Upper lobe of right lung (tissue), 1 donor: ENCODE data around the gene FAM53A. TPM values are rescaled to one million over a fixed set of nuclear protein-coding genes. Genes with fewer than 3 reads are reported as not detected.

Experiments
- ATAC-seq: fragments of 200-7000 bp; cut with Tn5 transposase; one replicate; pipeline ENCODE4 v1.9.1; 2020; ENCODE audit warnings: mild to moderate bottlenecking, moderate library complexity
- DNase-seq: peaks from one replicate; pipeline ENCODE4 v3.0.0-alpha.2; 2020
- H3K27ac ChIP-seq: fragments of 200-600 bp; one replicate; pipeline ENCODE4 v1.8.0; 2022
- H3K27me3 ChIP-seq: fragments of 200-600 bp; one replicate; pipeline ENCODE4 v1.8.0; 2022; ENCODE audit warnings: mild to moderate bottlenecking
- H3K36me3 ChIP-seq: fragments of 200-600 bp; one replicate; pipeline ENCODE4 v1.8.0; 2022
- H3K4me1 ChIP-seq: fragments of 200-600 bp; one replicate; pipeline ENCODE4 v1.8.0; 2022
- H3K4me3 ChIP-seq: fragments of 200-600 bp; one replicate; pipeline ENCODE4 v1.8.0; 2022; ENCODE audit warnings: mild to moderate bottlenecking
- H3K9me3 ChIP-seq: fragments of 200-600 bp; one replicate; pipeline ENCODE4 v1.8.0; 2022
- CTCF ChIP-seq: fragments of 200-600 bp; IDR thresholded peaks from one replicate; pipeline ENCODE4 v1.8.0; 2022; ENCODE audit warnings: antibody characterized with exemption
- intact Hi-C: fragments of 100-400 bp; cut with DNase I; formaldehyde crosslinking; loops from one replicate; pipeline ENCODE4 v1.11.0; 2022
- total RNA-seq: library from RNA; stranded (reverse); fragmentation: NEBNext Ultra II Directional; extraction: Animal tissue kit (Norgen Biotek cat#: 25700); gene quantifications from one replicate; pipeline ENCODE4 v1.2.1, GENCODE V29; 2021
- donor health status: DM: no; HTN: yes; CAD: no; lungs with severe emphysema.

The FAM53A gene
- total RNA-seq, 1 donor from 2014 or later: 2.8 TPM

GRCh38 chr4:1599491-1600210 lies 84.5 kb downstream of the FAM53A start:
- Histone ChIP-seq H3K27me3 (no peaks in the 10 kb centered on the region), H3K9me3 (no peaks in the 10 kb centered on the region), H3K27ac (no peak overlapping the region), H3K36me3 (no peaks in the 10 kb centered on the region), H3K4me1 (no peaks in the 10 kb centered on the region), H3K4me3 (no peak overlapping the region)
- DNase-seq: peak; percentile 54
- intact Hi-C loops: no loop called here
- no peak for ATAC-seq
- TF ChIP-seq CTCF: no peak

GRCh38 chr4:1599026-1599481 lies 85.1 kb downstream of the FAM53A start:
- intact Hi-C loops: no loop called here
- Histone ChIP-seq H3K27me3 (peaks cover 5% of the 10 kb centered on the region), H3K4me3 (no peak overlapping the region), H3K36me3 (no peaks in the 10 kb centered on the region), H3K4me1 (no peaks in the 10 kb centered on the region), H3K9me3 (no peaks in the 10 kb centered on the region), H3K27ac (no peak overlapping the region)
- peak; percentile 15 for ATAC-seq
- TF ChIP-seq CTCF: no peak
- DNase-seq: peak; percentile 65

- DNase-seq (peak; percentile 41), ATAC-seq (no peak)
- no peaks in the 10 kb centered on the region for H3K4me1 ChIP-seq
- H3K27ac ChIP-seq: no peak overlapping the region
- no peaks in the 10 kb centered on the region for H3K36me3 ChIP-seq
- H3K9me3 ChIP-seq: no peaks in the 10 kb centered on the region
- peaks cover 6% of the 10 kb centered on the region for H3K27me3 ChIP-seq
- no peak for TF ChIP-seq CTCF
- intact Hi-C loops: no loop called here
- H3K4me3 ChIP-seq: no peak overlapping the region
Observed at GRCh38 chr4:1598206-1599025, 85.7 kb downstream of the FAM53A start.

GRCh38 chr4:1597021-1597931 lies 86.8 kb downstream of the FAM53A start:
- H3K27ac ChIP-seq: no peak overlapping the region
- intact Hi-C loops: no loop called here
- H3K4me3 ChIP-seq: no peak overlapping the region
- no peak for ATAC-seq
- peak; percentile 53 for DNase-seq
- no peak for TF ChIP-seq CTCF
- H3K36me3 ChIP-seq: no peaks in the 10 kb centered on the region
- H3K4me1 ChIP-seq: no peaks in the 10 kb centered on the region
- no peaks in the 10 kb centered on the region for H3K9me3 ChIP-seq
- H3K27me3 ChIP-seq: peaks cover 6% of the 10 kb centered on the region

GRCh38 chr4:1596393-1596792 lies 87.7 kb downstream of the FAM53A start:
- intact Hi-C loops: no loop called here
- Histone ChIP-seq H3K36me3 (no peaks in the 10 kb centered on the region), H3K27me3 (peaks cover 6% of the 10 kb centered on the region), H3K27ac (no peak overlapping the region), H3K4me3 (no peak overlapping the region), H3K4me1 (no peaks in the 10 kb centered on the region), H3K9me3 (peaks cover under 1% of the 10 kb centered on the region)
- ATAC-seq (no peak), DNase-seq (peak; percentile 34)
- TF ChIP-seq CTCF: no peak
